HG03045 (cell line): ENCODE measurements around the gene CAMTA1.

ENCODE experiments used
- ATAC-seq: cut with Tn5 transposase; IDR thresholded peaks from one replicate; pipeline ENCODE4 v1.9.1; 2021; ENCODE audit warnings: mild to moderate bottlenecking, moderate library complexity; ENCODE audit not compliant: unreplicated experiment

CAMTA1 gene

DNA sequence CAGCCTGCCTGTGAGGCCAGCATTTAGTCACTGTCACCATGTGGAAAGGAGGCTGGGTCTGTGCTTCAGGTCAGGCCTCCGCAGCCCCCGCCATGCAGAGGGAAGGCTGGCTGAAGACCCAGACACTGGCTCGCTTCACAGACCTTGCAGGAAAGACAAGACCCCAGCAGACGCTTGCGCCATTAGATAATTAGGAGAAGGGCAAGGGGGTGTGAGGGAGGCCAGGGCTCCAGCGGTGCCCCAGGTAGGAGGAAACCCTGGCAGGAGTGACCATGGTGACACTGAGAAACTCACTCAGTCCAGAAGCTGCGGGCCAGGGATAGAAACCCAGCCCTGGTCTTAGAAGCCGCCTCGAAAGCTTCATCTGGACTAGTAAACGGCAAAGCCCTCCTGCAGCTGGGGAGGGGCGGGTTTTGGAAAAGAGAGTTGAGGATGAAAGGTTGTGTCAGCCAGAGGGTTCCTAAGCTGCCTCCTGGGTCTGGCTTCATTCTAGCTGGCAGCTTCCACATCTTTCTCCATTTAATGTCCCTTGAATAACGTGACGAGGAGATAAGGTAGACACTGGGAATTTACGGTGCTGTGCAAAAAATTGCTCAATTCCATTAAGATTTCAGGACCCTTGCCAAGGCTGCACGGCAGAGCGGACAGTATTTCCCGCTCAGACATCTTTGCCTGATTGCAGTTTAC is 691.8 kb downstream of the CAMTA1 start:
- no peak for ATAC-seq

- no peak for ATAC-seq
Measured at GRCh38 chr1:7477593-7477992, 692.3 kb downstream of the CAMTA1 start.

- no peak for ATAC-seq
Measured at GRCh38 chr1:7478142-7478790, 693.0 kb downstream of the CAMTA1 start.

DNA sequence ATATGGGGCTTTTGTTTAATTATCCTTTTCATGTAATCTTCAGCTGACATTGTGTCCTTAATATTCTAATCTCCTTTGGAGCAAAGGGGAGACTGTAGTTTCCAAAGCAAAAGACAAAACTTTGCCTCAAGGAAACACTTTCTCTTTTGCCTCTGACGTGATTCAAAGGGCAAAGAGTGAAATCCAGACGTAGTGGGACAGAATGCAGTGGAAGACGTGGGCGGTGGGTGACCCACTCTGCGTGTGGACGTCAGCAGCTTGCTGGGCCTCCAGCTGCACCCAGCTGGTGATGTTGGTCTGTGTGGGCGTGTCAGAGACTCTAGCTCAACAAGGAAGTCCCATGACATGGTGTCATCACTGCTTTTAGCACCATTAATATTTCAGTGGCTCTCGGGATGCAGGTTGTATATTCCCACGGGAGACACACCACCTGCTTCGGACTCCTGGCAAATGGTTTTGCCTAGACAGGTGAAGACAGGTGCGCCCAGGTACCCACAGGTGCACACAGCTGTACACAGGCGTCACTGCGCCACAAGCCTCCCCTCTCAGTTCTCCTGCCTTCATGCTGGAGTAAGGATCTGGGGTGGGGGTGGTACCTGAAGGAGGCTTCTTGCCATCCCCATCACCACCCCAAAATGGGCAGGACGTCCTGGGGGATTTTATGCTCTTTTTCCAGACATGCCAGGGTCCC is 693.7 kb downstream of the CAMTA1 start:
- no peak for ATAC-seq

DNA sequence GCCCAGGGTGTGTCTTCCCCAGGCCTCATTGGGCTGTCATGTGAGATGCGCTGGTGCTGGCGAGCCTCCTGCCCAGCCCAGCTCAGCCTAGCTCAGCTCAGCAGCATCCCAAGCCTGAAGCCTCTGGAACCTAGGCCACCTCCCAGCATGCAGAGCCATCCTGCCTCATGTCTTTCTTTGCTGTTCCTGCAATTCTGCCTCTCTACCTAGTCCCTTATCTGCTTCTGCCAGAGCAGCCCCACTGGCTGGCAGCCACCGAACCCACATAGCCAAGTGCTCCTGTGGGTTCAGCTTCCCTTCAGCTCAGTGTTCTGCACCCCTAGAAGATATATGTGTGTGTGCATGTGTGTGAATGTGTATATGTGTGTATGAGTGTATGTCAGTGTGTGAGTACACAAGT is 694.3 kb downstream of the CAMTA1 start:
- ATAC-seq: no peak

DNA sequence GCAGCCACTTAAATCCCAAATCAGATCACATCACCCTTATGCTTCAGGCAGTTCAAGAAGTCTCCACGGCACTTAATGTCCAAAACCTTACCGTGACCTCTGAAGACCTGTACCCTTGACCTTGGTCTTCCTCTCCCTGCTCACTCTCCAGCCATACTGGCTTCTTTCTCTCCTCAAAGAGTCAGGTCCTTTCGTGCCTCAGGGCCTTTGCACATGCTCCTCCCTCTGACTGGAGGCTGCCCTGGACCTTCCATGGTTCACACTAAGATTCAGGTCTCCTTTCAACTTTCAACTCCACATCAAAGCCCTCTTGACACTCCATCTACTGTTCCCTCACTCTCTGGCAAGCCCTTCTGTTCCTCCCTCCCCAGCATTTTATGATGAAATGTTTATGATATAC is 695.9 kb downstream of the CAMTA1 start:
- no peak for ATAC-seq

DNA sequence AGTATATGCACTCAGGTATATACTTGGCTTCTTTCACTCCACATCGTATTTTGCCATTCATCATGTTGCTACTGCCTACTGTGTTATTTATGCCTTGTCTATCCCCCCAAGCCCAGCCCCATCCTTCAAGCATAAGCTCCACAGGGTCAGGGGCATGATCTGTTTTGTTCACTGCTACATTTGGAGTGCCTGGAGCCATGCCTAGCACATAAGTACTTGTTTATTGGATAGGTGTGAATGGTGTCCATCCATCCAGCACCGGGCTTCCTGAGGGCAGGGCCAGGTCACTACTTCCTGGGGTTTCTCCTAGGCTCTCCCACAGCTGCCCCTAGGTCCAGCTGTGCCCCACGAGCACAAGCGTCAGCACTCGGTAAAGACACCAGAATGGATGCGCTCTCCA is 696.8 kb downstream of the CAMTA1 start:
- no peak for ATAC-seq

- no peak for ATAC-seq
Measured at GRCh38 chr1:7482772-7483495, 697.7 kb downstream of the CAMTA1 start.

DNA sequence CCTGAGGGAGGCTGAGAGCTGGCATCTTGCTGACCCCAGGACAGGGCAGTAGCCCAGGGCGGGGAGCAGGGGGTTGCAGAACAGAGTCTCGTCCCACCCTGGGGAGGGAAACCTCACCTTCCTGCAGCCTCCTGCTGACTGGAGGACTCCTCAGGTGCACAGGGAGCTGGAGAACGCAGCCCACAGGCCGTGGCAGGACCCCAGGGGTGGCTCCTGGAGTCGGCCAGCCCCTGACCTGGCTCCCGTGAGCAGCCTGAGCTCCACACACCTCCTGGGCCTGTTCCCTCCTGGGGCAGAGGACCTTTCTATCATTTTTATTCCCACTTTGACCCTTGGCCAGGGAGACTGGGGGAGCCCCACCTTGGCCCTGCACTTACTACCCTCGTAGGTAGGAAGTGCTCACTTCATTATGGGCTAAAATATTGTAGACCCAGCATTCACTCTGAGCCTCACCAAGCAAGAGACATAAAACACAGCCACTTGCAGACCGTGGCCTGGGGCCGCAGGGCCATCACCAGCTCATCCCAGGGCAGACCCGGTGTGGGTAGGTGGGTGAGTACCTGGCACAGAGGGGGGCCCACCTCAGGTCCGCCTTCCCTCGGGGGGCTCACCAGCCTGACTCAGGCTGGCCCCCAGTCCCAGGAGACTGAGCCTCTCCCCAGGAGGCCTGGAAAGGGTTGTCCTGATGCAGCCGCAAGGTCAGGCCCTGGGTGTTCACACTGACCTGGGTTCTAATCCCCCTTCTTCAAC is 698.6 kb downstream of the CAMTA1 start:
- ATAC-seq: no peak

GRCh38 chr1:7485086-7485780 is 700.0 kb downstream of the CAMTA1 start:
- ATAC-seq: no peak

GRCh38 chr1:7485826-7486225 is 700.6 kb downstream of the CAMTA1 start:
- no peak for ATAC-seq

DNA sequence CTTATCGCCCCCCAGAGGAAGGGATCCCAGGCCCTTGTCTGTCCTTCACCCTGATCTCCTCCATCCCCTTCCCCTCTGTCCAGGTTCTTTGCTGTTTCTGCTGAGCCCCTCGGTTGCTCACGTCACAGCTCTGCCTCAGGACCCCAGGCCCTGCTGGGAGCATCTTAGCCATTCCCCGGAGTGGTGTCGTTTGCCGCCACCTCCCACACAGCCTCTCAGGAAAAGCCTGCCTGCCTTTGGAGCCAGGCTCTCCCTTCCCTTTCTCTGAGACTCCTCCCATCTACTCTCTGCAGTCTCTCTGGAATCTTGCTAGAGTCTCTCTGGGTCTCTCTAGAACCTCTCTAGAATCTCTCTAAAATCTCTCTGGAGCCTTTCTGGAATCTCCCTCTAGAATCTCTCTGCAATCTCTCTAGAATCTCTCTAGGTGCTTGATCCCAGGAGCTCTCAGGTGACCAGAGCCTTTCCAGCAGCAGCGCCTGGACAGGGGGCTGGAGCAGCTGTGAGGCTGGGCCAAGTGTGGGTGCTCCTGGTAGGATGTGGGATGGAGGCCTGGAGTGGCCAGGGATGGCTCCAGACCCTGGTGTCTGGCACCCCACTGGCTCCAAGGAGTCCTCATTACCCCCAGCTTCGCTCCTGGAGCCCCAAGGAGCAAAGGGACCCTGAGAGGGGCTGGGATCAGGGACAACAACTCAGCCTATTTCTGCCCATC is 702.7 kb downstream of the CAMTA1 start:
- no peak for ATAC-seq

DNA sequence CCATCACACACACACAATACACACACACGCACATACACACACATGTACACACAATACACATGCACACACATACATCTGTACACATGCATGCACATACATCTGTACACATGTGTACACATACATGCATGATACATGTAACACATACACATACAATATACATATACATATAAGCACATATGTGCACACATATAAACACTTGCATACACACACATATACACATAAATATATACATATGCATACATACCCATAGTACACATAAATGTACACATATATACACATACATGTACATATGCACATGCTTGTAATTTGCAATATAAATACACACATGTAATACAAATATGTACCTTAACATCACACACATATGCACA is 703.2 kb downstream of the CAMTA1 start:
- no peak for ATAC-seq

GRCh38 chr1:7489586-7489985 is 704.3 kb downstream of the CAMTA1 start:
- ATAC-seq: no peak

- ATAC-seq: no peak
Measured at GRCh38 chr1:7490576-7490975, 705.3 kb downstream of the CAMTA1 start.

DNA sequence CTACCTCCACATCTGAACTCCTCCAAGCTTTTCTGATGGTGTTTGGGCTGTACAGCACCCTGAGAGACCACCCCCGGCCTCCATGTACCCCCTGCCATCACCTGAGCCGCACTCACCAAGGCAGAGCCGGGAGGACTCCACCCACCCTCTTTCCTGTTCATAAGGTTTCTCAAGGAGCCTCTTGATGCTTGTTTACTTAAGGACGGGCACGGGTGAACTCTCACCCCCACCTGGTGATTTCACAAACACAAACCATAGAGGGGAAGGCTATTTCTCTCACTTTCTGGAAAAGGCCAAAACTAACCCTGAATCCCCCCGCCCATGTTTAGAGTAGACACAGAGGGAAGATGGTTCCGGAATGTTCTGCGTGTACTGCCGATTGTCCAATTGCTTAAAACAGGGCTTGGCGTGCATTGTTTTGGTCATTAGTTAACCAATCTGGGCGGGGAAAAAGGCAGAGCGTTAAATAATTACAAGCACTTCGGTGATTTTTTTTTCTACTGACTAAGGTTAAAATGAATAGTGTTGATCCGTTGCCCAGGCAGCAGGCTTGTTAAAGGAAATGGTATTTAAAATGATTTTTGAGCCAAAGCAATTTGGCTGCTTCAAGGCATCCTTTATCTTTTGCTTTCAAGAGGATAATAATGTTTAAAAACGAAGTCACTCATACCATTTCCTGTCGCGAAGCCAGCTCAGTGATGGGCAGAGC is 706.0 kb downstream of the CAMTA1 start:
- ATAC-seq: no peak

DNA sequence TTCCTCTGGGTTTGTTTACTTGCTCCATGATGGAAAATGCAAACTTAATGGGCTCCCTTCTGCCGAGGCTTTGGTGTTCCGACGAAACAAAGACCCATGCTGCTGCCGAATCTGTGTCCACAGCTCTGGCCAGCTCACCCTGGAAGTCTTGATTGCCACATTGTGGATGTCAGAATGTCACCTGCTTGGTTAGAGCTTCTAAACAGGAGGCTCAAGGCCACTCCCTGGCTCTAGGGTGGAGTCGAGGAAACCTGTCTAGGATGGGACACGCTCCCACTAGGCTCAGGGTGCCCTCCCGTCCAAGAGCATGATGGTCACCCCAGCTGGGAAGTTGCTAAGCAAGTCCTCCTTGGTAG is 706.5 kb downstream of the CAMTA1 start:
- ATAC-seq: no peak

DNA sequence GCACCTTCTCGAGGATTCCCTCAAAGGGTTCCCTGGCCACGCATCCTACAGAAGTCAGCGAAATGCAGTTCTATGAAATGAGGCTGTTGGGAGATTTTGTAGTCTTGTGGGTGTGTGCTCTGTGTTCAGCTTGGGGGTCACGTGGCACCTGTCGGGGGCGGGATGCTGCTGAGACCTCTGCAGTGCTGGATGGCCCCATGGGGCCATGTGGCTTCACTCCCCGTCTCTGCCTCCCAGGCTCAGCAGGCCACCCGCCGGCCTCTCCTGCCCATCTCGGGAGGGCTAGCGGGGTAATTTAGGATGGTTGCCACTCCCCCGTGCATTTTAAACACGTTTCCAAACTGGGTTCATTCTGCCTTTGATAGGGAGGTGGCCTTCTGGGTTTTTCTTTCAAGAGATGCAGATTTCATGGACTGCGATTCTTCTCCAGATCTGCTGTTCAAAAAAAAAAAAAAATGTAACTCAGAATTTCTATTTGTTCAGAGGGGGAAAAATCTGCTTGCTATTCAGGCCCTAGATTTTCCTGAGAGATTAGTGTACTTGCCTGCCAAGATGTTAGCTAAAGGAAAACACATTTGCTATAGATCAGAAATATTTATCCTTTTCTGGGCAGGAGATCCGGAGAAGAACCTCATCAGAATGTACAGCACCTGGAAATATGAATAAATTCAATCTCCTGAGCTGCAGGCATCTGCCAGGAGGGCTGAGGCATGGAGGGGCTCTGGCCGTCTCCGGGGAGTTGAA is 708.6 kb downstream of the CAMTA1 start:
- ATAC-seq: no peak
